ENCODE measurements around the gene BRD9. TPM values are rescaled to one million over a fixed set of nuclear protein-coding genes. Genes with fewer than 3 reads are reported as not detected.
A peak's percentile ranks its signal among the peaks of the same experiment; 100 is the strongest.

BRD9 gene
- total and polyA plus RNA-seq, 12 donors, result 11.3 to 39.5 (median 26.6) TPM

DNA sequence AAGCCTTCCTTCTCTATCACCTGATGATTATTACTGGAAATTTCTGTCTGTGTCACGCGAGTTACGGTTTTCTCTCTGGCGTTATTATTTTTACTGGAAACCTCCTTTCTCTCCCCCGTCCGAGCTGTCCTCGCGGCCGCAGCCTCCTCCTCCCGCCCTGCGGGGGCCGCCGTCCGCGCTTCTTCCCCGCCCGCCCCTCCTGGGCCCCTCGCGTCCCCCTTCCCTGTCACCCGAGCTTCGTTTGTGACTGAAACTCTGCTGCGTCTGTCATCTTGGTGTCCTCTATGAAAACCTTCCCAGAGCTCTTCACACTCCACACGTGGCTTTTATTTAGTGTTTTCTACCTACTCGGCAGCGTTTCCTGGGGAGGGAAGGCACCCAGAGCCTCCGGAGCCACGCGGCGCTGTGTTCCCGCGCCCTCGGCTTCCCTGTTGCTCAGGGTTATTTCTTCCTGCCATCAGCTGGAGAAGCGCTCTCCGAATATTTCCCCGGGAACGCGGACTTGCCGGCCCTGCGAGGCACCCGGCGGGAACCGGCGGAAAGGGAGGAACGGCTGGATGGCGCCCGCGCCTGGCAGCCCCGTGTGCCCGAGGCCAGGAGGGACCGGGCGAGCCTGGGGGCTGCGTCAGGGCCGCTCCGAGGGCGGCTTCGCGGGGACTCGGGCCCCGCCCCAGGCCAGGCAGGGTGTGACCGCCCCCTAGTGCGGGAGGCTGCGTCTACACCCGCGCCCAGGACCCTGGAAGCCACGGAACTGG, 34.0 kb upstream of the BRD9 start:
- H3K4me3 ChIP-seq, result peak overlapping the region in 1 of 4 donors; percentile 43
- DNase-seq, result peak in 3 of 7 donors; percentile 13 to 49 (median 27)

DNA sequence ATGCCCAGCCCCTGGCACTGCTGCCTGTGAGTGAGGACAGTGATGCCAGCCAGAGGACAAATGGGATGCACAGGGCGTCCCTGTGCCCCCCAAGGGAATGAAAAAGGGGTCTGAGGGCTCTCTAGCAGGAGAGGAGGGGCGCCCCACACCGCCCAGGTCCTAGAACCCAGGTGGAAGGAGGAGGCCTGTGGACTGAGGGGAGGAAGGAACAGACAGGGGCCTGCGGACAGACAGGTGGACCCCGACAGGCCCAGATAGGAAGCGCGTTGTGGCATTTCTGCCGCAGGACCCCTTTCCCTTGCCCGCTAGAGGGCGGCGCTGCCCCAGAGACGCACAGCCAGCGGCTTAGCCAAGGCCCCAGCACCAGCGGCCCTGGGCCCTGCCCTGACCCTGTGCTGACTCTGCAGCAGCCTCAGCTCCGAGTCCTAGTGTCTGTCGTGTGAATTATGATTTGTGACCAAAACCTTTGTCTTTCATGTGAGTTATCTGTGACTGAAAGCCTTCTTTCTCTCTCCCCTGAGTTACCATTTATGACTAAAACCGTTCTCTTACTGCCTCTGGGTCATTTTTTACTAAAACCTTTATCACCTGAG, 30.8 kb upstream of the BRD9 start:
- intact Hi-C loops (cut with DNase I), result loop anchor here (2.0 to 10.0 kb wide), 4 partner anchors 217 to 724 kb away; no protein-coding TSS in a partner anchor
- 13 to 33% (median 14%) methylated on average over 6 to 17 of the region's 17 CpGs for WGBS, 4 donors

More for the DNA sequence above, 34.0 kb upstream of the BRD9 start:
- 6 to 13% (median 6%) methylated on average over 36 to 65 of the region's 65 CpGs for WGBS, 4 donors
- Histone ChIP-seq H3K4me1 (replicated peaks in 1 of 2) (peaks cover 6 to 8% of the 10 kb centered on the region in 2 donors), H3K27me3 (peaks cover 7% of the 10 kb centered on the region), H3K36me3 (replicated peaks in 1 of 2) (no peaks in the 10 kb centered on the region), H3K27ac (no peak overlapping the region), H3K9me3 (replicated peaks in 1 of 3) (no peaks in the 10 kb centered on the region)
- intact Hi-C loops (cut with DNase I), result loop anchor here in 1 of 2 donors (10.0 kb wide), 1 partner anchor 718 kb away; no protein-coding TSS in a partner anchor
- TF ChIP-seq POLR2A (IDR thresholded peaks at IDR 0.05), result no peak
- TF ChIP-seq, protein P1, sequence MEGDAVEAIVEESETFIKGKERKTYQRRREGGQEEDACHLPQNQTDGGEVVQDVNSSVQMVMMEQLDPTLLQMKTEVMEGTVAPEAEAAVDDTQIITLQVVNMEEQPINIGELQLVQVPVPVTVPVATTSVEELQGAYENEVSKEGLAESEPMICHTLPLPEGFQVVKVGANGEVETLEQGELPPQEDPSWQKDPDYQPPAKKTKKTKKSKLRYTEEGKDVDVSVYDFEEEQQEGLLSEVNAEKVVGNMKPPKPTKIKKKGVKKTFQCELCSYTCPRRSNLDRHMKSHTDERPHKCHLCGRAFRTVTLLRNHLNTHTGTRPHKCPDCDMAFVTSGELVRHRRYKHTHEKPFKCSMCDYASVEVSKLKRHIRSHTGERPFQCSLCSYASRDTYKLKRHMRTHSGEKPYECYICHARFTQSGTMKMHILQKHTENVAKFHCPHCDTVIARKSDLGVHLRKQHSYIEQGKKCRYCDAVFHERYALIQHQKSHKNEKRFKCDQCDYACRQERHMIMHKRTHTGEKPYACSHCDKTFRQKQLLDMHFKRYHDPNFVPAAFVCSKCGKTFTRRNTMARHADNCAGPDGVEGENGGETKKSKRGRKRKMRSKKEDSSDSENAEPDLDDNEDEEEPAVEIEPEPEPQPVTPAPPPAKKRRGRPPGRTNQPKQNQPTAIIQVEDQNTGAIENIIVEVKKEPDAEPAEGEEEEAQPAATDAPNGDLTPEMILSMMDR (IDR thresholded peaks at IDR 0.05), result peak in 3 of 6 experiments; percentile 8 to 29 (median 24)

DNA sequence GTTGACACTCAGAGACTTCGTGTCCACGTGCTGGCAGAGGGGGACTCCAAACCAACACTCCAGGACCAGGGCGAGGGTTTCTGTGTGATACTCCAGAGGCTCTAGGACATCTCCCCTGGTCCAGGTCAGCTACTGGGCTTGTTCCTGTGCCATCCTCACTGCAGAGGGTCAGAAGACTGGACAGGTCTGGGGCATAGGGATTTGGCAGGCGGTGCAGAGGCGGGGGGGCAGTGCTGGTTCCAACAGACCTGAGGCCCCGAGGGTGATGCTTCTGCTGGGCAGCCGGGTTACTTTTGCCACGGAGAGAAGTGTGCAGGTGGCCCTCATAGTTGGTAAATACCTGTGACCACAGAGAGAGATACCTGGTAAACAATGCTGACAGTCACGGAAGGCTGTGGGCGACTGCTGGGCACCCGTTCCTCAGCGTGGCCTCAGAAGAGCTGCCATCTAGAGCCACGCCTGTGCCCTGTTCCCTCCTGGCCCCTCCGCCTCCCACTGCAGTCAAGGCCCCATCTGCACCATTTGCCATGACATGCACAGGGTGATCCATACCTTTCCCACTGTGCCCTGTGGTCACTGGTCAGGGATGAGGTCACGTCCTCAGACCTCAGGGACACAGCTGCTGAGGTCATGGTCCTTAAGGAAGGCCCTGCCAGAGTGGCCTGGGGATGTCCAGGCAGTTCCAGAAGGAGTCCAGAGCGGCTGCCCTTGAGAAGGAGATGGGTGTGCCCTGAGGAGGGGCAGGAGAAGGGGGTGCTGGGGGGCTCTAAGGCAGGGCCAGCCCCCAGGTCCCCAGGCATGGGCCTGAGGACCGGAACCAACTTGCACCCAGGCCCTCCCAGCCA, 30.1 kb upstream of the BRD9 start:
- Histone ChIP-seq H3K4me3 (no peak overlapping the region), H3K9me3 (replicated peaks in 1 of 3) (no peaks in the 10 kb centered on the region), H3K4me1 (replicated peaks in 1 of 2) (peaks cover 6 to 8% of the 10 kb centered on the region in 2 donors), H3K36me3 (replicated peaks in 1 of 2) (no peaks in the 10 kb centered on the region), H3K27me3 (peaks cover 7% of the 10 kb centered on the region), H3K27ac (no peak overlapping the region)
- 85 to 93% (median 87%) methylated on average over 3 to 17 of the region's 17 CpGs for WGBS, 4 donors
- no peak for TF ChIP-seq POLR2A (IDR thresholded peaks at IDR 0.05)
- TF ChIP-seq, protein P1 (IDR thresholded peaks at IDR 0.05), result no peak
- intact Hi-C loops (cut with DNase I), result loop anchor here (2.0 to 10.0 kb wide), 4 partner anchors 218 to 725 kb away; no protein-coding TSS in a partner anchor
- DNase-seq, result peak in 1 of 7 donors; percentile 42

More for the DNA sequence above, 30.8 kb upstream of the BRD9 start:
- TF ChIP-seq POLR2A (IDR thresholded peaks at IDR 0.05), result no peak
- TF ChIP-seq, protein P1 (IDR thresholded peaks at IDR 0.05), result peak; percentile 78 to 94 (median 88)
- Histone ChIP-seq H3K9me3 (replicated peaks in 1 of 3) (no peaks in the 10 kb centered on the region), H3K4me1 (replicated peaks in 1 of 2) (peaks cover 6 to 8% of the 10 kb centered on the region in 2 donors), H3K36me3 (replicated peaks in 1 of 2) (no peaks in the 10 kb centered on the region), H3K27me3 (peaks cover 7% of the 10 kb centered on the region), H3K27ac (no peak overlapping the region), H3K4me3 (no peak overlapping the region)
- DNase-seq, result peak; percentile 83 to 90 (median 88)

Measured in adrenal gland (tissue), 12 donors.